ENCODE data around the gene HMGN3. TPM values are rescaled to one million over a fixed set of nuclear protein-coding genes. Genes with fewer than 3 reads are reported as not detected.

Gene HMGN3
- total RNA-seq, 4 donors from 2014 or later: 9.4 to 33.5 (median 21.6) TPM

DNA sequence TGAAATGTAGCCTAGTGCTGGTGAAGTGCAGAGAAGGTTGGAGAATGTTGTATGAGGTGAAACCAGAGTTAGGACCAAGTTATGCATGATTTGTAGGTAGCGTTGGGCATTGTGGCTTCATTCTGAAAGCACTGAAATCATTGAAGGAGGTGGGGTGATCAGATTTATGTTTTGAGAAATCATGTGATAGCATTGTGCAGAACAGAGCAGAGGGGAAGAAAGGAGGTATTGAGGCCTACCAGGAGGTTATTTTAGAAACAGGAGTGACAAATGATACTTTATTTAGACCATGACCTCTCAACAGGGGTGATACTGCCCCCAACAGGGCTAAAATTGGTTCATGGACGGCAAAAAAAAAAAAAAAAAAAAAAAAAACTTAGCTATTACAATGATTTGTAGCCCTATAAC is 15.6 kb upstream of the HMGN3 start:
- Histone ChIP-seq H3K36me3 (no peaks in the 10 kb centered on the region), H3K4me1 (no peaks in the 10 kb centered on the region), H3K27ac (no peak overlapping the region), H3K4me3 (no peak overlapping the region), H3K9me3 (no peaks in the 10 kb centered on the region), H3K27me3 (no peaks in the 10 kb centered on the region)
- intact Hi-C loops (cut with DNase I; ENCODE audit: low total_unique reads) (no loop called here), in situ Hi-C loops (cut with MboI; ENCODE audit: low pct_ligation_motif_present in 1 of 4, low pct_unique_long_range_greater_than_20kb in 1 of 4, low sequenced_read_pairs in 3 of 4) (loop anchor here in 1 of 4 donors (25.0 kb wide), 1 partner anchor 138 kb away; no protein-coding TSS in a partner anchor)
- DNase-seq: no peak
- 60 to 88% methylated on average over 1 to 2 of the region's 2 CpGs for WGBS, 2 donors (ENCODE audit: low coverage in 1 of 2)
- TF ChIP-seq EP300 (IDR thresholded peaks at IDR 0.05; ENCODE audit: low read depth): no peak
- TF ChIP-seq, protein P1, sequence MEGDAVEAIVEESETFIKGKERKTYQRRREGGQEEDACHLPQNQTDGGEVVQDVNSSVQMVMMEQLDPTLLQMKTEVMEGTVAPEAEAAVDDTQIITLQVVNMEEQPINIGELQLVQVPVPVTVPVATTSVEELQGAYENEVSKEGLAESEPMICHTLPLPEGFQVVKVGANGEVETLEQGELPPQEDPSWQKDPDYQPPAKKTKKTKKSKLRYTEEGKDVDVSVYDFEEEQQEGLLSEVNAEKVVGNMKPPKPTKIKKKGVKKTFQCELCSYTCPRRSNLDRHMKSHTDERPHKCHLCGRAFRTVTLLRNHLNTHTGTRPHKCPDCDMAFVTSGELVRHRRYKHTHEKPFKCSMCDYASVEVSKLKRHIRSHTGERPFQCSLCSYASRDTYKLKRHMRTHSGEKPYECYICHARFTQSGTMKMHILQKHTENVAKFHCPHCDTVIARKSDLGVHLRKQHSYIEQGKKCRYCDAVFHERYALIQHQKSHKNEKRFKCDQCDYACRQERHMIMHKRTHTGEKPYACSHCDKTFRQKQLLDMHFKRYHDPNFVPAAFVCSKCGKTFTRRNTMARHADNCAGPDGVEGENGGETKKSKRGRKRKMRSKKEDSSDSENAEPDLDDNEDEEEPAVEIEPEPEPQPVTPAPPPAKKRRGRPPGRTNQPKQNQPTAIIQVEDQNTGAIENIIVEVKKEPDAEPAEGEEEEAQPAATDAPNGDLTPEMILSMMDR (IDR thresholded peaks at IDR 0.05): no peak
- TF ChIP-seq POLR2A (IDR thresholded peaks at IDR 0.05): no peak
- TF ChIP-seq POLR2AphosphoS5 (IDR thresholded peaks at IDR 0.05): no peak

DNA sequence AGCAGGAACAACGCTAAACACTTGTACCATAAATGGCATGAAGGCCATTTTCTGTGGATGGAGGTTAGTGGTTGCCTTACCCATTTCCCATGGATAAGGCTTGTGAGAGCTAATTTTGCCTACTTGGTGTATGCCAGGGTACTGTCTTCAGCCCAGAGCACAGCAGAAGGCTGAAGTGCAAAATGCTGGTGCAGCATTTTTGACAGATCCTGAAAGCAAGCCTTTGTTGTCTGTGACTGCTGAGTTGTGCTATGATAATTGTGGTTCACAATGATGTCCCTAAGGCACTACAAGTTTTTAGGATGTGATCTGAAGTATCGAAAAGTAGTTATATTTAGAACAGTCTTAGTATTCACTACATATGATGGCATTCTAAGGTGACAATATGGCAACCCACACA is 14.7 kb upstream of the HMGN3 start:
- Histone ChIP-seq H3K27me3 (no peaks in the 10 kb centered on the region), H3K4me1 (no peaks in the 10 kb centered on the region), H3K36me3 (no peaks in the 10 kb centered on the region), H3K9me3 (no peaks in the 10 kb centered on the region), H3K27ac (no peak overlapping the region), H3K4me3 (no peak overlapping the region)
- intact Hi-C loops (cut with DNase I; ENCODE audit: low total_unique reads) (no loop called here), in situ Hi-C loops (cut with MboI; ENCODE audit: low pct_ligation_motif_present in 1 of 4, low pct_unique_long_range_greater_than_20kb in 1 of 4, low sequenced_read_pairs in 3 of 4) (no loop called here)
- DNase-seq: no peak
- WGBS, 2 donors (ENCODE audit: low coverage in 1 of 2): 84 to 89% methylated on average over 2 of the region's 2 CpGs
- TF ChIP-seq EP300 (IDR thresholded peaks at IDR 0.05; ENCODE audit: low read depth) (no peak), POLR2AphosphoS5 (IDR thresholded peaks at IDR 0.05) (no peak), POLR2A (IDR thresholded peaks at IDR 0.05) (no peak)
- TF ChIP-seq, protein P1 (IDR thresholded peaks at IDR 0.05): no peak

DNA sequence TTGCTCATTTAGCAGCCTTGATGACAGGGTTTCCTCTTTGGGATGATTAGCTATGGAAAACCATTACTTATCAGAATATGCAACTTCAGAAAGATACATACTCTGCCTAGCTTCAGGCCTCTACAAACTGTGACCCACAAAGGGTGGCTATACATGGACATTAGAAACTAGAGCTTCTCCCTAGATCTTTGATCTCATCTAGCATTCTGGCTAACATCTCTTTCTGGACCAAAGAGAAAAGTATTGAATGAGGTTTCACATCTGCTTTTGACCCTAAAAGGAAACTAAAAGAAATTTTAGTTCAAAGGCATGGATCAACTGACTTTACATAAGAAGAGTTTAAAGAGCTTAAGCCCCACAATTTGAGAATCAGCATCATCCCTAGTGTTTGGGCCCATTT is 12.4 kb upstream of the HMGN3 start:
- Histone ChIP-seq H3K27me3 (no peaks in the 10 kb centered on the region), H3K27ac (no peak overlapping the region), H3K9me3 (no peaks in the 10 kb centered on the region), H3K36me3 (no peaks in the 10 kb centered on the region), H3K4me3 (no peak overlapping the region), H3K4me1 (no peaks in the 10 kb centered on the region)
- DNase-seq: no peak
- in situ Hi-C loops (cut with MboI; ENCODE audit: low pct_ligation_motif_present in 1 of 4, low pct_unique_long_range_greater_than_20kb in 1 of 4, low sequenced_read_pairs in 3 of 4) (no loop called here), intact Hi-C loops (cut with DNase I; ENCODE audit: low total_unique reads) (no loop called here)
- TF ChIP-seq, protein P1 (IDR thresholded peaks at IDR 0.05): no peak
- TF ChIP-seq POLR2A (IDR thresholded peaks at IDR 0.05) (no peak), EP300 (IDR thresholded peaks at IDR 0.05; ENCODE audit: low read depth) (no peak), POLR2AphosphoS5 (IDR thresholded peaks at IDR 0.05) (no peak)

DNA sequence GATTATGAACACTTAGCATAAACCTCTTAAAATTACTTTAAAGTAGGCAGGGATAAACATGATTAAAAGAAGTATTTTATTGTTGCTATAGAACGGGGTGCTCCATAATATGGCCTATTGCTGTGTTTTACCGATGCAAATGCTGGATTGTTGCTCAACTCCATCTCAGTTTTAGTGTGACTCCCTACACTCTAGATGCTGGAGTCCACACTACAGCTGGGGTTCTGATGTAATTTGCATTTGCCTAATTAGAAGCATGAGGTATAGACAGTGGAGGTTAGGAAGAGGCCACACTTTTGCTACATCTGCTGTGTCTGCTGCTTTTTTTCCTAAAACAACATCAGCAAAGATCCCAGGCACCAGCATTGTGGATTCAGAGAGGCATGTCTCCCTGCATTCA is 6.7 kb upstream of the HMGN3 start:
- Histone ChIP-seq H3K27ac (no peak overlapping the region), H3K4me1 (peaks cover 0 to 7% (median 0%) of the 10 kb centered on the region in 4 donors), H3K4me3 (no peak overlapping the region), H3K27me3 (no peaks in the 10 kb centered on the region), H3K9me3 (no peaks in the 10 kb centered on the region), H3K36me3 (no peaks in the 10 kb centered on the region)
- DNase-seq: no peak
- in situ Hi-C loops (cut with MboI; ENCODE audit: low pct_ligation_motif_present in 1 of 4, low pct_unique_long_range_greater_than_20kb in 1 of 4, low sequenced_read_pairs in 3 of 4) (no loop called here), intact Hi-C loops (cut with DNase I; ENCODE audit: low total_unique reads) (no loop called here)
- TF ChIP-seq POLR2AphosphoS5 (IDR thresholded peaks at IDR 0.05): no peak
- TF ChIP-seq POLR2A (IDR thresholded peaks at IDR 0.05): no peak
- TF ChIP-seq, protein P1 (IDR thresholded peaks at IDR 0.05): no peak
- TF ChIP-seq EP300 (IDR thresholded peaks at IDR 0.05; ENCODE audit: low read depth): no peak
- 79 to 96% methylated on average over 2 of the region's 2 CpGs for WGBS, 2 donors (ENCODE audit: low coverage in 1 of 2)
